UCSD-AML1 (cell line): ENCODE measurements around the gene MDM1.

Experiments used
- DNase-seq: peaks from one replicate; lab custom pipeline; 2025; ENCODE audit not compliant: unreplicated experiment; lab: John Stamatoyannopoulos, UW

Gene MDM1

GRCh38 chr12:68331869-68332727 lies at the start of gene MDM1:
MDM1 (minus strand) TSS chr12:68332362; CDS start chr12:68332245, 117 bp downstream.
- peak; percentile 95 for DNase-seq

DNA sequence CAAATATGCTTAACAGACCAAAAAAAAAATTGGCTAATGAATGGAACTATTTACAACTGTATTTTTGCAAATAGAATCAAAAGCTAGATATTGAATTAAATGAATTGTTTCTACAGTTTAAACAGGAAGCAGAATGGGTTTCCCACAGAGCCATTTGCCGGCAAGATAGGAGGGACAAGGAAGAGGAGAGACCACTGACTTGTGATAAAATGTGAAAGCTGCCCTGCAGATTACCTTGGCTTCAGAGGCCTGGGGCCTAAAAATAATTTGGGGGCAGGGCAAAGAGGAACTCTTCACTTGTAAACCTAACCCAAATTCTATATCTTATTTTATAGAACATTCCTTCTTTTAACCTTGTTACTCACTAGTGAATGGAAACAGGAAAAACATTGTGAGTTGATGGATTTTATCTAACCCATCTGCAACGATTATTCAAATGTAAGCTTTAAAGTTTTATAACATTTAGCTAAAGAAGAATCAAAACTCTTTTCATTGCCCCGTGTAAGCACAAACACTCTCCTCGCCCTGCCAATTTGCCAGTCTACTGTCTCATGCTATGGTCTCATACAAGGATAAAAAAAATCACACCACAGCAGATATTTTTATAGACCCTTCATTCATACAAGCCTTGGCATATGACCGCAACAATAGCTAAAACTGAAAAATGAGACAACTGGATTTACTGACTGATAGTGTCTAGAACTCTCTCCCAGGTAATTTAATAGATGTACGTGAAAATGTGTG lies 49.5 kb upstream of the MDM1 start:
- peak; percentile 60 for DNase-seq

DNA sequence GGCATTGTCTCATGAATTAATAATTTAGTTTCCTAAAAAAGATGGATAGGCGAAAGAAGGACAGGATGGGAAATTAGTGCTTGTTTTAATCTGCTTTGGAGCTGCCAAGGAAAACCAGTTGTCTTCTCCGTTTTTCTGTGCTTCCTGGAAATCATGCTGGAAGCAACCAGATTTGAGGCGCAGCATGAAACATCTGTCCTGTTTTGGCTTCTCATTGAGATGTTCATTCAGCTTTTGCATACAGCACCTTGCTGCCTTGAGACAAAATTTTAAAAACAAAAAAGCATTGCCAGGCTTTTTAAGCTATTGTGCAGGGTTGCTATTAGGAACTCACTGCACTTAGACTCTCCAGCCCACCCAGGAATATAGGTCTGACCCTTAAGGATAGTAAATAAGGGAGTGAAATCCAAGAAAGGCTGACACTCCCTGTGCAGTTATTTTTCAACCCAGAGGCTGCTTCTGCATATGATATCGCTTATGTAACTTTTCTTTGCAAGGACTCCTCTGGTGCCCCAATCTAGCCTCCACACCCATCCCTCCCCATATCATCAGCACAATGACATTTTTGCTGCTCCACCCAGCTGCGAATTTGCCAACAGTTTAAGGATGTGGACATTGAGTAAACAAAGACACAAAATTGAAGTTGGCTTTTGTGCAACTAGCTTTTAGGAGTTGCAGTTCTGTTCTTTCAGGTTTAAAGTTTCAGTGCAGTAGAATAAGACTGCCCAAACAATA lies 46.9 kb upstream of the MDM1 start:
- peak; percentile 24 for DNase-seq

DNA sequence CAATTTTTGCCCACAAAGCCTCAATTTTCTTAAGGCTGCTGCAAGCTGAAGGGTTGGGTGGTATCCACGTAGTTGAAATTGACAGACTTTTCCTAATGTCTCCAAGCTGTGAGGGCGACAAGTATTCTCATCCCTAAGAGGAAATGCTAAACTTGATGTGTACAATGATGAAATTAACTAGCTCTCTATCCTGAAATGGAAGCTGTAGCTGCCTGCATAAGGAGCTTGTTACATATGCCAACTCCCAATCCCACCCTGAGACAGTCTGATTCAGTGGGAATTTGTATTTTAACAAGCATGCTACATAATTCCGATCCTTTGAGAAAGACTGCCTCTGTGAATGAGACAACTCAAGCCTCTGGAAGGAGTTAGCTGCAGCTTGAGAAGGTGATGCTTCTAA lies 45.7 kb upstream of the MDM1 start:
- DNase-seq = no peak

GRCh38 chr12:68376901-68377300 lies 44.7 kb upstream of the MDM1 start:
- no peak for DNase-seq

- DNase-seq = no peak
Observed at GRCh38 chr12:68375756-68376695, 43.9 kb upstream of the MDM1 start.

- no peak for DNase-seq
Observed at GRCh38 chr12:68374307-68374982, 42.3 kb upstream of the MDM1 start.

GRCh38 chr12:68370667-68371066 lies 38.5 kb upstream of the MDM1 start:
- DNase-seq = no peak

DNA sequence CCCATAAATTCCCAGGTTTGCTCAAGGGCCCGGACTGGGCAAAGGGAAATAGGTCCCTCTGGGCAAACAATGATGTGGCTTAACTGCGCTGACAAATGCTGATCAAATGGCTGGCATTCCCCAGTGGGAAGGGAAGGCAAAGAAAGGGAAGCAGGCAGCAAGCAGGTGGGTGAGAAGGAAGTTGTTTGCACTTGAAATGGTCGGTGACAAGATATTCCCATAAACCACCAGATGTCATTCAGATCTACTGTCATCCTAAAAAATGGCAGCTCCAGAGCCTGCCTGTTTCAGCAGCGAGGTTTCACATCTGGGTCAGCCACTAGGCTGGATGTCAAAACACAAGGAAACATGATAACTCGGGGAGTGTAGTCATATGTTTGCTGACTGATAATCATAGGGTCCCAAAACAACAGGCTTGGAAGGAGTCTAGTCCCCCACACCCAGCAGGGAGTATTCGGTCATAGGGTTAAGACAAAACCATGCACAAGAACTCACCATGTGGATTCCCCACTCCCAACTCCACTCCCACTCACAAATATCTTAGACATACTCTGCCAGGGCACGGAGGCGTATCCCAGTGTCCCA lies 37.9 kb upstream of the MDM1 start:
- peak; percentile 27 for DNase-seq

DNA sequence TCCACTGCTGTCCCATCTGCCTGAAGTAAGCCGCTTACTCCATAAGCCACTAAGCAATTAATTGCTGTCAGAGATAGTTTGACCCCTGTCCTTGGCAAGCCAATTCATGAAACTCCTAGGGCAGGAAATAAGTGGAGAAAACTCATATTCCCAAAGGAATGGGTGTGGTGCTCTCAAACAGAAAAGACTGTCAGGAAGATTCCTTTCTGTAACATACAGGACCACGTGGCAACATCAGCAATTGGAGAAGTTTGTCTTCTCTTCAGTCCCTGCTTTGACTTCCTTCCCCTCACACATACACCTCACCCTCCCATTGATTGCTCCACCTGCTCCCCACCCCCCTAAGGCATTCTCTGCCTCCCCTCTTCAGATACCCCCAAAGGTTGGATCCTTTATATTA lies 36.2 kb upstream of the MDM1 start:
- no peak for DNase-seq

DNA sequence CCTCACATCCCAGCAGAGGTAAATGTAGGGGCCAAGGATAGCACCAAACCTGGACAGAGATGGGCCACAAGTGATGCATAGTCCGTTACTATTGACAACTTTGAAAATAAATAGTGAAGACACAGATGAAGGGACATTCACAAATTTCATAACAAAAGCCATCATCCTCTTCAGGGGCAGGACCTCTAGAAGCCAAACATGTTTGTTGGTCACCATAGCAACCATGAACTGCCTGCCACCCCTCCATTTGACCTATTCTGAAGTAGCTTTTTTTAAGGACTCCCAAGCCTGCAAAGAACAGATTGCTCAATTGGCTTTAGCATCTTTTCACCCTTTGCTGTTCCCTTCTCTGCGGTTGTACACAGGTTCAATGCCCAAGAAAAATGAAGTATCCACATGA lies 35.7 kb upstream of the MDM1 start:
- no peak for DNase-seq

GRCh38 chr12:68367116-68367515 lies 35.0 kb upstream of the MDM1 start:
- DNase-seq = no peak

DNA sequence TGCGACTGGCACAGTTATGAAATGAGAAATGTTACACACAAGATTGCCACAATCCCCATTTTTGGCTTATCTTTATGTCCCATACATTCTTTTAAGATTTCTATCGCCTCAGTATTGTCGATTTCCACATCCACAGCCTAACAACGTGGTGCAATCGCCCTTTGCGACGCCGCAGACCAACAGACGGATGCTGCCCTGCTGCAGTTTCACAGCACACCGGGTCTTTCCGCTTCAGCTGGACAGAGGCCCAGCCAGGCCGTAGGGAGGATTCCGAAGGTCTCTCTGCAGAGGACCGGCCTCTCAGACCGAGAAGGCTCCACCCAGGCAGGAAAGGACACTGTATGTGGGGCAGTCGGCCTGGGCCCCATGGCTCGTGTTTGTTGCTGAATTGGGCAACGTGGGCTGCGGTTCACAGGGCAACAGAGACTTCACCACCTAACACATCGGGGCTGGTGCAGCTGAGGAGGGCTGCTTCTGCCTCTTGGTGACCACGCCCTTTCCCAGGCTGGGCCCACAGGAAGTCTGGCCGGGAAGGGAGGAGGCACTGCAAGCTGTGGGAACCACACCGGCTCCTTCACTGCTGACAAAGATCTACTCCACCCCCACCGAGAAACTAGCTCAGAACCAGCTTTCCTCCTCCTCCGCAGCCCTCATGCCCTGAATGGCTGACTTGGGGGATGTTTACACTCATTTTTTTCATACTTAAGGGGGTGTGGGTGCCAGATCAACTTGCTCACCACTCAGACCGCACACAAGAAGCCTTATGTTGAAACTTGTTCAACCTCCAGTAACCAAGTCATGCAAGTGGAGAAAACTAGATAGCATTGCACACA lies 32.9 kb upstream of the MDM1 start:
- peak; percentile 97 for DNase-seq

DNA sequence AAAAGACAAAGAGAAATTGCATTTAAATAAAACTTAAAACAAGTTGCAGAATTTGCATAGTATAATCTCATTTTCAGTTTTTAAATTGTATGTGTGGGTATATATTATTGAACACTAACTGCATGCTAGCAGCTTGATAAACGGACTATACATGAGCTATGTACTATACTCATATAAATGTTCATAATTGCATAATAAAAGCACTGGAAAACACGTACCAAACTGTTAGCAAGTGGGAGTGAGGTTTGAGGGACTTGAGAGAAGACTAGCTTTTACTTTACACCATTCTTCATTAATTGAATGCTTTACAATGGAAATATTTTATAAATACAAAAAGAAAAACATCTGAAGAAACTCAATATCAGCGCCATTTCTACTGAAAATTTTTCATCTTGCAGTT lies 32.2 kb upstream of the MDM1 start:
- DNase-seq = no peak

- DNase-seq = no peak
Observed at GRCh38 chr12:68361953-68362352, 29.8 kb upstream of the MDM1 start.

GRCh38 chr12:68359674-68360073 lies 27.5 kb upstream of the MDM1 start:
- DNase-seq = no peak

GRCh38 chr12:68358532-68359485 lies 26.6 kb upstream of the MDM1 start:
- peak; percentile 15 for DNase-seq

DNA sequence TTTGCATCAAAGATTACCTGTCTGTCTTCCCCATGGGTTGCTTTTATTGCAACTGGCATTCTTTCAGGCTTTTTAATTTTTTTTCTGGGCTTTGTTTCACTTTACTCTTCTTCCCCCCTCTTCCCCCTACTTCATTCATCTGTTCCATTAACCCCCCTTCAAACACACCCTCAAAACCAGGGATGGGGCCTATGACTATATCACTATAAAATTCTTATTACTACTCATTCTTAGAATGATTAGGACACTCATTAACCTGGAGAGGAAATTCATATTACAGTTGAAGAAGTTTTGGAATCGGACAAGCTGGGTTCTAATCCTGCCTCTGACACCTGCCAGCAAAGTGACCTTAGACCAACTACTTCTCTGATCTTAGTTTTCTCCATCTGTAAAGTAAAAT lies 24.8 kb upstream of the MDM1 start:
- no peak for DNase-seq
